Kidney capillary endothelial cell (primary cell): ENCODE measurements around the gene CAMTA1.

Source experiments
- DNase-seq: peaks from one replicate; pipeline ENCODE4 v3.0.0-alpha.2; 2018; ENCODE audit warnings: low spot score

Gene CAMTA1

DNA sequence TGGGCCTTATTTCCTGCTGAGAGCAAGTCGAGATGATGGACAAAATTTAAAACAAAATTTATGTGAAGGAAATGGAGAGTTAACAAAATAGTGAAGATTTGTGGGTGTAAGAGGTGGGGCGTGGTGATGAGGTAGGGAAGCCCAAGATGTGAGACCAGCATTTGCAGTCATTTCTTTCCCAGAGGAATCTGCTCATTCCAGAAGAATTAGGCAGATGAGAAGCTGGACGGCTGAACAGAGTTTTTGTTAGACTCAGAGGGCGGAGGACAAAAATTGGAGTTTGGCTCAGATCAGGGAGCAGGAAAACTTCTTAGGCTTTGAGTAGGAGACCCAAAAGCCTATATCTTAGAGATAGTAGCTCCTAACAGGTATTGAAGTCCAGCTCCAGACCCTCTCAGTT, 65.3 kb downstream of the CAMTA1 start:
- DNase-seq, result no peak

DNA sequence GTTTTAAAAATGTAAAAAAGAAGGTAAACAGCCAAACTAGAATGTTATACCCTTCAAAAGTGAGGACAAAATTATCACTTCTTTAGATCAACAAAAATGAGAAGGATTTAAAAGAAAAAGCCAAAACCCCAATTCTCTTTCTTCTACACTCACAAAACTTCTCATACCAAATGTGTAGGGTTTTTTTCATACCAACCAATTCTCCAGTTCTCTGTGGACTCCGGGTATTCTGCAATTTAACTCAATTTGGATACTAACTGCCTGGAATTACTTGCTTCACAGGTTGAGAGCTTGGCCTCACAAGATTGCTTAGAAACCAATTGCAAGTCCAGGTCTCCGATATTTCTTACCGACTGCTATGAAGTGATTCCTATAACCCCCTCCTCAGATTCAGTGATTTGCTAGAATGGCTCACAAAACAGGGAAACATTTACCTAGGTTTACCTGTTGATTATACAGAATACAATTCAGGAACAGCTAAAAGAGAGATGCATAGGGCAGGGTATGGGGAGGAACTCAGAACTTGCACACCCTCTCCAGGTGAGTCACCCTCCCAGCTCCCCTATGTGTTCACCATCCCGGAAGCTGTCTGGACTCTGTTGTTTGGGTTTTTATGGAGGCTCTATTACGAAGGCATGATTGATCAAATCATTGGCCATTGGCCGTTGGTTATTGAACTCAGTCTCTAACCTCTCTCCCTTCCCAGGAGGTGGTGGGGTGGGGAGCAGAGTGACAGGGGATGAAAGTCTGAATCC, 67.1 kb downstream of the CAMTA1 start:
- DNase-seq, result no peak

DNA sequence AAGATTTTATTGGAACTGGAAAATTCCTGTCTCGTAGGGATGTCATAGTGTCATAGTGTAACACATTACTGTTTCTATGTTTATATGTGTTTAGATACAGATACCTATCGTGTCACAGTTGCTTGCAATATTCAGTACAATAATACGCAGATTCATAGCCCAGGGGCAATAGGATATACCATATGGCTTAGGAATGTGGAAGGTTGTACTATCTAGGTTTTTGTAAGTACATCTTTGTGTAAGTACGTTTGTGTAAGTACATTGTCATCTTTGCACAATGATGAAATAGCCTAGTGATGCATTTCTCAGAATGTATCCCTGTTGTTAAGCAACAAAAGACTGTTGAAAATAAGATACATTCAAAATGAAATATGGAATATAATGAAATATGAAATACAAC, 68.9 kb downstream of the CAMTA1 start:
- DNase-seq, result no peak

DNA sequence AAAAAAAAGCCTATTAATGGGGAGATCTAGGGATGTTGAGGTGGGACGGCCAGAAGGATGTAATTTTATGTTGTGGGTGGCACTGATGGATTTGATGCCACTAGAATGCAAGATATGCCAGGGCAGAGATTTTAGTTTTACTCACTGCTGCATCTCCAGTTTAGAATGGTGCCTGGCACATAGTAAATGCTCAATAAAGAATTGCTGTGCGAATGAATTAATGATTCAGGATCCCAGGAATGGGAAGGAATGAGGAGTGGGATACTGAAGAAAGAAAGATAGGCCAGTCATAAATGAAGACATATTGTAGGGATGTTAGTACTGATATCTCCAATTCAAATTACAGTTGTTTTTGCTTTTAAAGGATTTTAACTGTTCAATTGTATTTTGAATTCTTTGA, 72.6 kb downstream of the CAMTA1 start:
- no peak for DNase-seq

DNA sequence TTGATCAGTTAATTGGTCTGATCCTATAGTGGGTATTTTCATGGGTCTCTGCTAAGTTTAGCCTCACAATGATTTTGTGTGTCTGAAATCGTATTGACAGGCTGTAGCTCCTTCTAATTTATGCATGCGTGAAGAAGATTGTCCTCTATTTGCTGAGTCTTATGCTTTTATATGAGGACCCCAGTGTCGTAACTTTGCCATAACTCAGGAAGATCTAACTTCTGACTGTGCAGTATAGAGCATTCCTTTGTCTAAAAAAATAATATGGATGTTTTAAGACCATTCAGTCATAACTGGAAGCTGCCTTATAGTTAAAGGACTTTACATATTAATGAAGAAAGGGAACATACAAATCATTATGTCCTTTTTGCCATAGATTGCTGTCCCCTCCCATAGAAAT, 73.3 kb downstream of the CAMTA1 start:
- DNase-seq, result no peak

DNA sequence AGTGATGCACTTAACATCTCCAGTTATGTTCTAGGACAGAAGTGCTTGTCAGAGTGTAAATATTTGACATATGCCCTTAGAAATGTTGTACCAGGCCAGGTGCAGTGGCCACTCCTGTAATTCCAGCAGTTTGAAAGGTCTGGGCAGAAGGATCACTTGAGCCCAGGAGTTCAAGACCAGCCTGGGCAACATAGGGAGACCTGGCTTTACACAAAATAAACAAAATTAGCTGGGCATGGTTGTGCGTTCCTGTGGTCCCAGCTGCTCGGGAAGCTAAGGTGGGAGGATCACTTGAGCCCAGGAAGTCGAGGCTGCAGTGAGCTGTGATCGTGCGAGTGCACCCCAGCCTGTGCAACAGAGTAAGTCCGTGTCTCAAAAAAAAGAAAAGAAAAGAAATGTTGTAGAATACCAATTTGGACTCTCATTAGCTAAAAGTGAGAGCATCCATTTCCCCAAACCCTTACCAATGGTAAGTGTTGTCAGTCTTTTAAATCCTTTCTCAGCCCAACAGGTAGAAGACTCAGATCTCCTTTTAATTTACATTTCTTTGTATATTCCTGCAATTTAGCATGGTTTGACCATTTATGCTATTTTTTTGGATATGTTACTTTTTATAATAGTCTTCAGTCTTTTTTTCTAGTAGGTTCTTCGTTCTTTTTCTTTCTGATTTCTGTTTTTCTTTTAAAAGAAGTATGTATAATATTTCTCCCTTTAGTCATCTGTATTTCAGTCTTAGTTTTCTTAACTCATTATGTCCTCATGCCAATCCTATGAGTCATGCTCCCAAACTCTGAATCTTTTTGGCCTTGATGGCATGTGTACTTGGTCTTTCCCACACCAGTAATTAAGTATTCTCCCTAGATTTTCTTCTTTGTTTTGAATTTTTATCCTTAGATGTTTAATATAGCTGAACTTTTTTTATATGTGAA, 74.4 kb downstream of the CAMTA1 start:
- DNase-seq, result peak; percentile 84

DNA sequence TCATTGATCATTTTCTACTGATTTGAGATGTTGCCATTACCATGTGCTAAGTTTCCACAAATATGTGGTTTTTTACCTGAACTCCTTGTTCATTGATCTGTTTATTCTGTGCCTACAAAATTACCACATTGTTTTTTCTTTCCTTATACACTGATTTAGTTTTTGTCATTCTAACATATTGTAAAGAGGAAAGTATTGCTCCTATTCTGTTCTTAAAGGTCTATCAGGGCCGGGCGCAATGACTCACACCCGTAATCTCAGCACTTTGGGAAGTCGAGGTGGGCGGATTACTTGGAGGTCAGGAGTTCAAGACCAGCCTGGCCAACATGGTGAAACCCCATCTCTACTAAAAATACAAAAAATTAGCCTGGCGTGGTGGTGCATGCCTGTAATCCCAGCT, 75.1 kb downstream of the CAMTA1 start:
- DNase-seq, result no peak

DNA sequence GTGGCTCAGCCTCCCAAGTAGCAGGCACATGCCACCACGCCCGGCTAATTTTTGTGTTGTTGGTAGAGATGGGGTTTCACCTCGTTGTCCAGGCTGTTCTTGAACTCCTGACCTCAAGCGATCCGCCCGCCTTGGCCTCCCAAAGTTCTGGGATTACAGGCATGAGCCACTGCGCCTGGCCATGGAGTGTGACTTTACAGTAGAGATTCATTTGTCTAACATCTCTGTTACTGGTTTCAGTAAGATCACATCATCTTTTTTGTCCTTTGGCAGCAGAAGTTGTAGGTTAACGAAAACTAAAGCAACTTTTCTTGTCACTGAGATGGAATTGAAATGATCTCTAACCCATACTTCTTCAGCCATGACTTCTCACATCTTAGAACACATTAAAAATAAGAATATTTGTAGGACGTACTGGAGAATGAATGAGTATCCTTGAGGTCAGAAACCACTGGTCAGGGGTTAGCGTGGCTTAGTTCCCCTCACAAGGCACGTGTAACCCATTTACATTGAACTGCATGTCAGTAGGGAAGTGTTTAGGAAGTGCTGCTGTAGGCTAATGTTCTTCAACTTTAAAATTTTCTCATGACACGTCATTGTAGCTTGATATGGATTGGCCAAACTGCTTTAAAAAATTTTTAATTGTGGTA, 75.9 kb downstream of the CAMTA1 start:
- DNase-seq, result no peak

DNA sequence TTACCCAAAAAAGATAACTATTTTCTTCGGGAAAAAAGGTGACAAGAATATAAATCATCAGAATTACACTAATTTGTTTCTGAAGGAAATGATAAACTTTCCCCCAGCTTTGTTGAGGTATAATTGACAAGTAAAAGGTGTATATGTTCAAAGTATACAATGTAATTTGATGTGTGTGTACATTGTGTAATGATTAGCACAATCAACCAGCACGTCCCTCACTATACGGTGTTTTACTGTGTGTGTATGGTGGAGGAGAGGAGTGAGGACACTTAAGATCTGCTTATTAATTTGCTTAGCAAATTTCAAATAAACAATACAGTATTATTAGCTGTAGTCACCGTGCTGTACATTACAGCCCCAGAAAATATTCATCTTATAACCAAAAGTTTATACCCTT, 77.7 kb downstream of the CAMTA1 start:
- DNase-seq, result no peak

DNA sequence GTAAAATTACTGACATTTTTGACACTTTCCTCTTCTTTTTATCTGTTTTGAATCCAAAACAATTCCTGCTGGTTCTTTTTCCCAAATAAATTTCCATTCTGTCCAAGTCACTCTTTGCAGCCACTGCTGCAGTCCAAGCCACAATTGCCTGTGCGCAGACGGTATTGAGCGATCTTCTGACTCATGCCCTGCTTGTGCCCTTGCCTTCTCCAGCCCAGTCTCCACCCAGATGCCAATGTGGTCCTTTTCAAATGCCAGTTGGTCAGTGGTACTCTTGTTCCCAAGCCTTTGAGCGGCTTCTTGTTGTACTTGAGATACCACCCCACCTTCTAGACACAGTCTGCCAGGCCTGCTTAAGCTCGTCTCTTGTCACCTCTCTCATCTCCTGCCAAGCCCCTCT, 78.9 kb downstream of the CAMTA1 start:
- no peak for DNase-seq

DNA sequence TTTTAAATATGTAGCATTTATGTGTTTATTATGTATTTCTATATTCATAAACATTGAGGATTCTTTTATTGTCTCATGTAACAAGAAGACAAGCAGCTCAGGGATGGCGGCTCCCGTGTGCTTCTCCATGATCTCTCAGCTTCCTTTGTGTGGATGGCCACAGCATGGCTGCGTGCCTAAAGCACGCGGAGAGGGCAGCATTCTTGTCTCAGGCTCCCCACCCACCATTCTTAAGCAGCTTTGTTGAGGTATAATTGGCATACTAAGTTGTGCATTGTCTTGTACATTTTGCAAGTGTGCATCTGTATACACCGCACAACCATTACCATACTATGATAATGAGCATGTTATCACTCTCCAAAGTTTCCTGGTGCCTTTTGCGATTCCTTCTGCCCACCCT, 81.6 kb downstream of the CAMTA1 start:
- no peak for DNase-seq

DNA sequence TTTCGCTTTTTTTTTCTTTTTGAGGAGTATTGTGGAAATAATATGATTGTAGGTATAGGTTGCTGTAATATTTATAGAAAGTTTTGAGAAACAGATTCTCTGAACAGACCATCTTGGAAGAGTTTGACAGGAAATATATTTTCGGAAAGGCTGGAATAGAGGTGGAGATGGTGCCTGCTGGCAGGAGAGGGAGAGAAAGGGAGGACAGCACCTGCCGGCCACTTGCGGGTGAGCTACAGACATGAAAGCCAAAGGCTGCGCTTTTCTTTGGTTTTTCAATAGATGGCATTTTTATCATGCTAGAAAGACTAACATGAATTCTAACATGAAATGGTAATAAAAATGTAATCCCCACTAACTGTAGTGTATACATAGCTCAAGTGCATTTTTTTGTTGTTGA, 82.1 kb downstream of the CAMTA1 start:
- DNase-seq, result no peak

DNA sequence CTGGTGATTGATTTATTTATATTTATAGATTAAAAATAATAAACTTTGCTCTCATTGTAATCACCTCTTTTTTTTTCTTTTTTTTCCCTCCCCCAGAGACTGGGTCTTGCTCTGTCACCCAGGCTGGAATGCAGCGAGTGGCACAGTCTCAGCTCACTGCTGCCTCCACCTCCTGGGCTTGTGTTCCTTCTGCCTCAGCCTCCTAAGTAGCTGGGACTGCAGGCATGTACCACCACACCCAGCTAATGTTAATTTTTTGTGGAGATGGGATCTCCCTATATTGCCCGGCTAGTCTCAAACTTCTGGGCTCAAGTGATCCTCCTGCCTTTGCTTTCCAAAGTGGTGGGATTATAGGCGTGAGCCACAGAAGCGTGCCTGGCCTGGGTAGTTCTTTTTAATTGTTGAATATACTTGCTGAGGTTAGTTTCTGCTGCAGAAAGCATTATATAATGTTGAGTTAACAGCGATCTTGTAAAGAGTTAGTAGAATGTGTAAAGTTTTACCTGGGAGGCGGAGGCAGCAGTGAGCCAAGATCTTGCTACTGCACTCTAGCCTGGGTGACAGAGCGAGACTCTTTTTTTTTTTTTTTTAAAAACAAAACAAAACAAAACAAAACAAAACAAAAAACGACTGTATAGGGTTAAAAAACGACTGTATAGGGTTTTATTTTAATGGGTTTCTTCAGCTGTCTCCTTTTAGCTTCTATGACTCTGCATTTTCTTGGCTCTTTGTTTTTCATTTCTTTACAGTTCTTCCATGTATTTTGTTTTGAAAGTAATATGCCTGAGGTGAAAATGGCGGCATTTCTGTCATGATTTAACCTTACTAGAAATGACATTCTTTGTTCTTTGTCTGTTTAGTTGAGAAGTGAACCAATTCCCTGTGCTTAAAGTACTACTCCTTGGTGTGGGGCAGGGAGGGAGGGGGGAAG, 82.7 kb downstream of the CAMTA1 start:
- no peak for DNase-seq

DNA sequence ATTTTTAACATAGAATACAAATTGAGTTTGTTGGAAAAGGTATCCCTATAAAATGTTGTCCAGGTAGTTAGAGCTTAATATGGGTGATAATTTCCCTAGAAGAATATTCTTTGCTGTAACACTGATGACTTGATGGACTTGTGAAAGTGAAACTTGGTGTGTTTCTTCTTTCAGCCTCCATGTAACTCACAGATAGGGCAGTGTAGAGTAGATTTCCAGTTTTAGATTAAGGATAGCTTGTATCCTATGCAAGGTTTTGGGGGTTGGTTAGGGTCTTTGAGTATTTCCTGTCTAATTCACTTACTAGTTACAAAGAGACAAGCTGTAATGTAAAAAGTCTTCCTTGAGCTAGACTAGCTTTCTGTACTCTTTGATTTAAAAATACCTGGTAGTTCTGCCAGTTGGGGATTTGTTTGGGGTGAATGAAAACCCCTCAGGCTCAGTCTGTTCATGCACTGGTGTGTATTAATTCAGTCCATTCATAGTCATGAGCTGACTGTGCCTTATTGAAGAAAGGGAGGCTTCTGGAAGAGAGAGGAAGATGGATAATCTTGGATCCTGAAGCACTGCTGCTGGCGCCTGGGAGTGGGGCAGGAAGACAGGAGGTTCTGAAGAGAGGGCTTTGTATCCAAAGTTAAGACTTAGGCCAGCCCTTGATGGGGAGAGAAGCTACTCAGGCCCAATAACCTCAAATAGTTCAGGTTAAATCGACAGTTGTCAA, 83.6 kb downstream of the CAMTA1 start:
- no peak for DNase-seq

DNA sequence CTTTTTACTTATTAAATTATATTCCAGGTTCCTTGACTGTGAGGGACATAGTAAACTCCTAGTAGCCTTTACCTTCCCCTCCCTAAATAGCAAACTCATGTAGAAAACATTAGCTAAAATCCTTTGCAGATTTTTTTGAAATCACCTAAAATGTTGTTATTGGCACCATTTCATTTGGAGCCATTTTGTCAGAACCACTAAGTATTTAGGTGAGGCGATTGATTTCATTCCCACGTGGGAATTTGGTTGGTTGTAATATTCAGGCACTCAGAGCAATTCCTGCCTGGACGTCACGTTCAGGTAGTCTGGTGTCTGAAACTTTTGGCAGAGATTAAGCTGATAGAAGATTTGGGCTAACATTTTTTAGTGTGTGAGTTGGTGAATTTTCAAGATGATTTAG, 84.3 kb downstream of the CAMTA1 start:
- no peak for DNase-seq

DNA sequence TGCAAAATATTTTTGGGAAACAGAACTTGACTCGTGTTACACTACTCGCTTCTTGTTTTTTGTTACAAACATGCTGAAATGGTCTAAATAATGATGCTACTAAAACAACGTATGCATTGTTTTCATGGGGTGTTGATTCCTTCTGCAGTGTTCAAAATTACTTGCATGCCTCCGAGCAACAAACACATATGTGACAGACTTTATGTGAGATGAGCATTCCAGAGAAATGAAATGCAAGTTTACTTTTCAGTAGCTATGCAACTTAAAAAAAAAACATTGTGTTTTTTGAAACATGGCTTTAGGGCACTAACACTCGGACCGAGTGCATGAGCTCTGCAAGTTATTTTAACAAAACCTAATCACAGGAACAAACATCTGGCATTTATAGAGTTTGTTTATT, 84.8 kb downstream of the CAMTA1 start:
- no peak for DNase-seq

DNA sequence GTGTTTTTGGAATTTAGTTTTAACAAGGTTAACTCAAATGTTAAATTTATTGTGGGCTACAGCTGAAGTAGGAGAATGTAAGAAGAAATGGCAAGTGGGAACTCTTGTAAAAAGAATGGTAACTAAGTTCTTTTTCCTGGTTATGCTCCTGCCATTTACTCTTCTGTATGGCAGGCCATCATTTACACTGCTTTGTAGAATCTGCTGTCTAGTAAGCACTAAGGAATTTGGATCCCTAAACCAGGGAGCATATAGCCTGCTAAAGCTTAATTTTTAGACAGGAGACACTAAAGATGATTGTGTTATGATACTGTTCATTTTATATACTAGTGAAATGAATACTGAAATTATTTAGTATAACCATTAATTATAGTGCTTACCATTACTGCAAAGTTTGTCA, 85.3 kb downstream of the CAMTA1 start:
- no peak for DNase-seq

DNA sequence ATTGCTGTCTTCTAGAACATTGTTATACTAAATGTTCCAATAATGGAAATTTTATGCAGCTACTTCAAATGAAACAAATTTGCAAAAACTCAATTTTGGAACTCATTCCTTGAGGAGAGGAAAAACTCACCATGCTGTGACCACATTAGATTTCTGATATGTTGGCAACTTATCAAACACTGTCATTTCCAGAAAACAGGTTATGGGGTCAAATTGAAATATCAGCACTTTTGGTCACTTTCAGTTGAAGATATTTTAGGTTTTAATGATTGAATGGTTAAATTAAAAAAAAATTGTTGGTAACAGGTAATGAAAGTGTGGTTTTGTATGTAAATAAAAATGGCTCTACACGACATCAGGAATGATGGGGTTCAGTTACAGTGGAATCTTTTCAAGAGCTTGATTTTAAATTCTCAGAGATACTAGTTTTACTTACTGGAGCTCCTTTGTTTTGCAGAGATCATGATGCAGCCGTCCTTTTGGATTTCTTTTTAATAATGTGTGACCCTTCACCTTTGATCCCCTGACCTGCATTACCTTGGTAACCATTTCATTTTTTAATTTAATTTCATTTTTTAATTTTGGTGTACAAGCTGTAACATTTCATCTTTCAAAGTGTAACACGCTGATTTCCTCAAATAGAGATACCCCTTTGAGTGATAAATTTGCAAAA, 86.2 kb downstream of the CAMTA1 start:
- no peak for DNase-seq

DNA sequence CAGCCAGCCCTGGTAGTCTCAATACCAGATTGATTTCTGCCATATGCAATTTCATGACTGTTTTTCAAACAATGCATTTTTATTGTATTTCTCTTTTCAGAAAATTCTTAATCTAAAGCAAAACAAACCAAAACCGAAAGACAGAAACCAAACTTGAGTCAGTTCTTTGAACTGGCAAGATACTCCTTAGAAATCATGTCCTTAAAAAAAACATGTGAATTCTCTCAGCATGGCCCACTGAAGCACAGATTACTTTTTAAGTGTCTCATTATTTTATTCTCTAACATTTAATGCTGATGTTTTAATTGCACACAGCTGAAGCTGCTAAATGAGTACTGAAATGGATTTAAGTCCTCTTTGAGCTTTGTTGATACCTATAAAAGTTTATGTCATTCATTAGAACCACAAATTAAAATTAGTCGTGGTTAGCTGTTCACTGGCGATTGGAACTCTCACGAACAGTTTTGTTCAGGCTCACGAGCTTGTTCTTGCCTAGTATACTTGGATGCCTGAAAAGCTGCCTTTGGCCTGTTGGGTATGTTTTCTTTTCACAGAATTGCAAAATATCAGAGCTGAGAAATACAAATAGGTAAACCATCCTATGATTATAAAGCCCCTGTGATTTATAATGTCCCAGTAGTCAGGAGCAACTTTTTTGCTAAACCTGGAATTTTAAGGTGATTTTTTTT, 87.5 kb downstream of the CAMTA1 start:
- no peak for DNase-seq
